ENCODE measurements around the gene COPZ1.

Gene COPZ1

DNA sequence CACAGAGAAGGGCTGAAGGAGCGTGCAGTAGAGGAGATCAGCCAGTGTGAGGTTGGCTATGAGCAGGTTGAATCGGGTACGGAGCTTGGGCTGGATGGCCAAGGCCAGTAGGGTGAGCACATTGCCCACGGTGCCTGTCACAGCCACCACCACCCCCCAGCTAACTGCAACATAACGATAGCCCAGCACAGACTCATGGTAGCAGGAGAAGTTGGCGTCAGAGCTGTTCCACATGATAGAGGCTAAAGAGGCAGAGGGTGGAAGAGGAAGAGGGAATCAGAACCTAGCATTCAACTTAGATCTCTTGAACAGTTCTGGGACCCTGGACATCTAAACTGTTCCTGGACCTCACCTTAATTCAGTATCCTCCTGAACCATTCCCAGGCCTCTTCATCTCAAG is 38.7 kb downstream of the COPZ1 start:
- Histone ChIP-seq H3K27ac (replicated peaks; ENCODE audit: low read length) (no peak overlapping the region), H3K14ac (ENCODE audit: low read length) (no peak overlapping the region), H3K4ac (ENCODE audit: low read length) (no peak overlapping the region), H2BK5ac (ENCODE audit: low read length) (no peak overlapping the region), H3K4me1 (ENCODE audit: control insufficient read depth in 2 of 2, insufficient read depth in 1 of 2, low read depth in 1 of 2, low read length in 2 of 2) (peaks cover 12 to 20% of the 10 kb centered on the region in 2 donors), H3K9ac (ENCODE audit: low read depth, low read length, poor library complexity) (peak overlapping the region; percentile 53), H2AFZ (ENCODE audit: low read length) (no peak overlapping the region), H3K9me3 (replicated peaks in 1 of 2; ENCODE audit: control insufficient read depth in 2 of 2, insufficient read depth in 1 of 2, low read depth in 1 of 2, low read length in 2 of 2) (no peaks in the 10 kb centered on the region), H3K23ac (ENCODE audit: low read depth, low read length, poor library complexity) (no peak overlapping the region), H3K36me3 (replicated peaks in 1 of 2; ENCODE audit: control insufficient read depth in 2 of 2, insufficient read depth in 2 of 2, low read length in 2 of 2) (no peaks in the 10 kb centered on the region), H3K18ac (ENCODE audit: low read length) (peak overlapping the region; percentile 12), H4K8ac (ENCODE audit: low read depth, low read length) (no peak overlapping the region), H3K79me1 (ENCODE audit: low read depth, low read length) (no peaks in the 10 kb centered on the region), H2AK5ac (ENCODE audit: low read depth, low read length) (no peak overlapping the region), H2BK120ac (ENCODE audit: low read depth, low read length) (no peak overlapping the region), H2BK12ac (ENCODE audit: low read length) (peak overlapping the region; percentile 68), H2BK15ac (ENCODE audit: low read length) (peak overlapping the region; percentile 34), H3K4me3 (ENCODE audit: low read length in 2 of 2) (peak overlapping the region in 1 of 2 donors; percentile 3), H4K91ac (ENCODE audit: low read depth, low read length, poor library complexity) (peak overlapping the region; percentile 45), H3K27me3 (ENCODE audit: control insufficient read depth in 3 of 3, insufficient read depth in 3 of 3, low read depth in 1 of 3, low read length in 3 of 3) (no peaks in the 10 kb centered on the region), H3K4me2 (ENCODE audit: insufficient read depth, low read length, poor library complexity, severe bottlenecking) (no peak overlapping the region)
- no peak for DNase-seq (ENCODE audit: low spot score)
- no CpG with 5 or more reads among the region's 6 CpGs for WGBS, 2 donors (ENCODE audit: extremely low coverage in 2 of 2, insufficient read length in 2 of 2, insufficient replicate concordance in 1 of 2)

DNA sequence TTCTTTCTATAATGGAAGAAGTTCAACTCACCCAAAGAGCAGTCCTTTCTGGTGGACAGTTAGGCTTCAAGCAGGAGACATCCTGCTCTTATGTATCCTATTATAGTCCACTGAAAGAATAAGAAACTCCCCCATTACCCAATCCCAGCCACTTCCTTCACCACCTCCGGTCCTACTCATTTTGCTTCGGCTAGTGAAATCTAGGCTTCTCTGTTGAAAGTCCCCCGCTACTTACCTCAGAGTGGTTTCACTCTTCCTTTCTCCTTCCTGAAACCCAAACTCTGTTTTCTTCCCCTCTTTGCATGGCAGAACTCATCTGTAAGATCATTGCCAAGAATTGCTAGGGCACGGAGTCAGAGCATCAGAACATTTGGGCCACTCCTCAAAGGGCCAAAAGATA is 39.5 kb downstream of the COPZ1 start, which contains the start of gene GPR84:
Gene GPR84, minus strand, starts transcription at position 74 of the 400 bp plus-strand sequence. CDS start 635 bp downstream, outside the sequence.
- Histone ChIP-seq H3K18ac (ENCODE audit: low read length) (peak within 1 kb of the TSS; percentile 12), H4K8ac (ENCODE audit: low read depth, low read length) (no peak within 1 kb of the TSS), H2BK15ac (ENCODE audit: low read length) (peak within 1 kb of the TSS; percentile 34), H2BK12ac (ENCODE audit: low read length) (peak within 1 kb of the TSS; percentile 68), H2BK120ac (ENCODE audit: low read depth, low read length) (no peak within 1 kb of the TSS), H3K4me2 (ENCODE audit: insufficient read depth, low read length, poor library complexity, severe bottlenecking) (no peak within 1 kb of the TSS), H3K14ac (ENCODE audit: low read length) (no peak within 1 kb of the TSS), H4K91ac (ENCODE audit: low read depth, low read length, poor library complexity) (peak within 1 kb of the TSS; percentile 45), H2AK5ac (ENCODE audit: low read depth, low read length) (no peak within 1 kb of the TSS), H3K4me3 (ENCODE audit: low read length in 2 of 2) (peak within 1 kb of the TSS in 1 of 2 donors; percentile 3), H2BK5ac (ENCODE audit: low read length) (no peak within 1 kb of the TSS), H2AFZ (ENCODE audit: low read length) (no peak within 1 kb of the TSS), H3K23ac (ENCODE audit: low read depth, low read length, poor library complexity) (no peak within 1 kb of the TSS), H3K36me3 (replicated peaks in 1 of 2; ENCODE audit: control insufficient read depth in 2 of 2, insufficient read depth in 2 of 2, low read length in 2 of 2) (no peaks in the 10 kb centered on the region), H3K9me3 (replicated peaks in 1 of 2; ENCODE audit: control insufficient read depth in 2 of 2, insufficient read depth in 1 of 2, low read depth in 1 of 2, low read length in 2 of 2) (no peaks in the 10 kb centered on the region), H3K27ac (replicated peaks; ENCODE audit: low read length) (no peak within 1 kb of the TSS), H3K79me1 (ENCODE audit: low read depth, low read length) (no peaks in the 10 kb centered on the region), H3K27me3 (ENCODE audit: control insufficient read depth in 3 of 3, insufficient read depth in 3 of 3, low read depth in 1 of 3, low read length in 3 of 3) (peaks cover 0 to 7% (median 0%) of the 10 kb centered on the region in 3 experiments), H3K4ac (ENCODE audit: low read length) (no peak within 1 kb of the TSS), H3K9ac (ENCODE audit: low read depth, low read length, poor library complexity) (peak within 1 kb of the TSS; percentile 53), H3K4me1 (ENCODE audit: control insufficient read depth in 2 of 2, insufficient read depth in 1 of 2, low read depth in 1 of 2, low read length in 2 of 2) (peaks cover 17 to 25% of the 10 kb centered on the region in 2 donors)
- WGBS, 2 donors (ENCODE audit: extremely low coverage in 2 of 2, insufficient read length in 2 of 2, insufficient replicate concordance in 1 of 2), result no CpG with 5 or more reads among the region's 4 CpGs
- no peak for DNase-seq (ENCODE audit: low spot score)

GRCh38 chr12:54368025-54368708 is 43.2 kb downstream of the COPZ1 start:
- Histone ChIP-seq H2BK120ac (ENCODE audit: low read depth, low read length) (no peak overlapping the region), H3K4me3 (ENCODE audit: low read length in 2 of 2) (no peak overlapping the region), H3K23ac (ENCODE audit: low read depth, low read length, poor library complexity) (peak overlapping the region; percentile 45), H3K9ac (ENCODE audit: low read depth, low read length, poor library complexity) (no peak overlapping the region), H4K91ac (ENCODE audit: low read depth, low read length, poor library complexity) (no peak overlapping the region), H3K79me1 (ENCODE audit: low read depth, low read length) (peaks cover 1% of the 10 kb centered on the region), H2AK5ac (ENCODE audit: low read depth, low read length) (no peak overlapping the region), H2BK12ac (ENCODE audit: low read length) (no peak overlapping the region), H2AFZ (ENCODE audit: low read length) (peak overlapping the region; percentile 70), H4K8ac (ENCODE audit: low read depth, low read length) (no peak overlapping the region), H2BK15ac (ENCODE audit: low read length) (no peak overlapping the region), H3K4ac (ENCODE audit: low read length) (no peak overlapping the region), H3K18ac (ENCODE audit: low read length) (peak overlapping the region; percentile 41), H3K27me3 (ENCODE audit: control insufficient read depth in 3 of 3, insufficient read depth in 3 of 3, low read depth in 1 of 3, low read length in 3 of 3) (peaks cover 0 to 10% (median 0%) of the 10 kb centered on the region in 3 experiments), H3K27ac (replicated peaks; ENCODE audit: low read length) (no peak overlapping the region), H3K14ac (ENCODE audit: low read length) (no peak overlapping the region), H3K4me2 (ENCODE audit: insufficient read depth, low read length, poor library complexity, severe bottlenecking) (no peak overlapping the region), H3K36me3 (replicated peaks in 1 of 2; ENCODE audit: control insufficient read depth in 2 of 2, insufficient read depth in 2 of 2, low read length in 2 of 2) (peaks cover 15 to 16% of the 10 kb centered on the region in 2 donors), H2BK5ac (ENCODE audit: low read length) (no peak overlapping the region), H3K9me3 (replicated peaks in 1 of 2; ENCODE audit: control insufficient read depth in 2 of 2, insufficient read depth in 1 of 2, low read depth in 1 of 2, low read length in 2 of 2) (no peaks in the 10 kb centered on the region), H3K4me1 (ENCODE audit: control insufficient read depth in 2 of 2, insufficient read depth in 1 of 2, low read depth in 1 of 2, low read length in 2 of 2) (peaks cover 7 to 9% of the 10 kb centered on the region in 2 donors)
- no peak for DNase-seq (ENCODE audit: low spot score)
- no CpG with 5 or more reads among the region's 5 CpGs for WGBS, 2 donors (ENCODE audit: extremely low coverage in 2 of 2, insufficient read length in 2 of 2, insufficient replicate concordance in 1 of 2)

GRCh38 chr12:54368709-54369596 is 44.0 kb downstream of the COPZ1 start:
- Histone ChIP-seq H3K4me3 (ENCODE audit: low read length in 2 of 2) (no peak overlapping the region), H3K27ac (replicated peaks; ENCODE audit: low read length) (no peak overlapping the region), H3K79me1 (ENCODE audit: low read depth, low read length) (peaks cover 1% of the 10 kb centered on the region)

More at GRCh38 chr12:54368709-54369596, 44.0 kb downstream of the COPZ1 start:
- no peak overlapping the region for H3K4me2 ChIP-seq (ENCODE audit: insufficient read depth, low read length, poor library complexity, severe bottlenecking)
- H2BK5ac ChIP-seq (ENCODE audit: low read length), result no peak overlapping the region
- no peak overlapping the region for H2BK15ac ChIP-seq (ENCODE audit: low read length)
- no CpG with 5 or more reads among the region's 40 CpGs for WGBS, 2 donors (ENCODE audit: extremely low coverage in 2 of 2, insufficient read length in 2 of 2, insufficient replicate concordance in 1 of 2)
- H2BK12ac ChIP-seq (ENCODE audit: low read length), result no peak overlapping the region
- peak overlapping the region; percentile 72 for H3K9ac ChIP-seq (ENCODE audit: low read depth, low read length, poor library complexity)
- peak overlapping the region; percentile 82 for H3K23ac ChIP-seq (ENCODE audit: low read depth, low read length, poor library complexity)
- peak overlapping the region; percentile 86 for H2AK5ac ChIP-seq (ENCODE audit: low read depth, low read length)
- H3K27me3 ChIP-seq (ENCODE audit: control insufficient read depth in 3 of 3, insufficient read depth in 3 of 3, low read depth in 1 of 3, low read length in 3 of 3), result peaks cover 0 to 10% (median 0%) of the 10 kb centered on the region in 3 experiments
- H3K18ac ChIP-seq (ENCODE audit: low read length), result peak overlapping the region; percentile 41
- H3K4me1 ChIP-seq (ENCODE audit: control insufficient read depth in 2 of 2, insufficient read depth in 1 of 2, low read depth in 1 of 2, low read length in 2 of 2), result peaks cover 7 to 9% of the 10 kb centered on the region in 2 donors
- H4K91ac ChIP-seq (ENCODE audit: low read depth, low read length, poor library complexity), result no peak overlapping the region
- peak; percentile 79 for DNase-seq (ENCODE audit: low spot score)
- peak overlapping the region; percentile 70 for H2AFZ ChIP-seq (ENCODE audit: low read length)
- peaks cover 15 to 16% of the 10 kb centered on the region in 2 donors for H3K36me3 ChIP-seq (replicated peaks in 1 of 2; ENCODE audit: control insufficient read depth in 2 of 2, insufficient read depth in 2 of 2, low read length in 2 of 2)
- no peak overlapping the region for H3K14ac ChIP-seq (ENCODE audit: low read length)
- H3K9me3 ChIP-seq (replicated peaks in 1 of 2; ENCODE audit: control insufficient read depth in 2 of 2, insufficient read depth in 1 of 2, low read depth in 1 of 2, low read length in 2 of 2), result no peaks in the 10 kb centered on the region
- H4K8ac ChIP-seq (ENCODE audit: low read depth, low read length), result no peak overlapping the region
- H3K4ac ChIP-seq (ENCODE audit: low read length), result no peak overlapping the region
- no peak overlapping the region for H2BK120ac ChIP-seq (ENCODE audit: low read depth, low read length)

Measured in neuronal stem cell (in vitro differentiated cells).